Karpas-422 (cell line): ENCODE results near the gene TMEM108. TPM values are rescaled to one million over a fixed set of nuclear protein-coding genes. Genes with fewer than 3 reads are reported as not detected.

ENCODE experiments used
- DNase-seq: peaks from one replicate; pipeline ENCODE4 v3.0.0-alpha.2; 2015
- H2AFZ ChIP-seq: fragments of 200-600 bp; sonication (generic); 2 replicates; pipeline ENCODE4 v1.6.1; 2014; ENCODE audit warnings: antibody characterized with exemption, low read length, mixed read lengths
- H3K27ac ChIP-seq: fragments of 200-600 bp; sonication (generic); 2 replicates; pipeline ENCODE4 v1.5.1; 2014; ENCODE audit warnings: mild to moderate bottlenecking, low read length, moderate library complexity
- H3K27me3 ChIP-seq: fragments of 200-600 bp; sonication (generic); 2 replicates; pipeline ENCODE4 v1.6.1; 2014; ENCODE audit warnings: low read length, mixed read lengths
- H3K36me3 ChIP-seq: fragments of 200-600 bp; sonication (generic); 2 replicates; pipeline ENCODE4 v1.6.1; 2014; ENCODE audit warnings: low read length, mixed read lengths; ENCODE audit not compliant: insufficient read depth
- H3K4me1 ChIP-seq: fragments of 200-600 bp; sonication (generic); 2 replicates; pipeline ENCODE4 v1.6.1; 2014; ENCODE audit warnings: mild to moderate bottlenecking, low read length, mixed read lengths
- H3K4me2 ChIP-seq: fragments of 200-600 bp; sonication (generic); 2 replicates; pipeline ENCODE4 v1.6.1; 2014; ENCODE audit warnings: low read length, low read depth, mild to moderate bottlenecking; ENCODE audit not compliant: poor library complexity, severe bottlenecking
- H3K4me3 ChIP-seq: fragments of 200-600 bp; sonication (generic); 2 replicates; pipeline ENCODE4 v1.5.1; 2014; ENCODE audit warnings: mild to moderate bottlenecking, antibody characterized with exemption, low read length, mixed read lengths
- H3K79me2 ChIP-seq: fragments of 200-600 bp; sonication (generic); 2 replicates; pipeline ENCODE4 v1.6.1; 2014; ENCODE audit warnings: mild to moderate bottlenecking, low read length, mixed read lengths
- H3K9ac ChIP-seq: fragments of 200-600 bp; sonication (generic); 2 replicates; pipeline ENCODE4 v1.6.0; 2014; ENCODE audit warnings: low read length
- H3K9me2 ChIP-seq: fragments of 200-600 bp; sonication (generic), shearing (Covaris generic); replicated peaks from 2 replicates; pipeline ENCODE4 v1.6.0; 2014; ENCODE audit warnings: mild to moderate bottlenecking, low read length, moderate library complexity; ENCODE audit not compliant: insufficient read depth
- H3K9me3 ChIP-seq: fragments of 300-700, 200-600 bp; sonication (generic); 2 replicates; pipeline ENCODE4 v1.6.1; 2014; ENCODE audit warnings: low read length, mixed read lengths
- H4K20me1 ChIP-seq: fragments of 200-600 bp; sonication (generic); 2 replicates; pipeline ENCODE4 v1.6.1; 2014; ENCODE audit warnings: mild to moderate bottlenecking, antibody characterized with exemption, low read length, low read depth; ENCODE audit not compliant: insufficient read depth
- total RNA-seq: library from RNA; depleted of rRNA; stranded (reverse); fragments of >200 nt; shearing (Covaris generic); gene quantifications from 2 replicates; pipeline ENCODE4 v1.2.3, GENCODE V29; 2014; ENCODE audit warnings: low replicate concordance

TMEM108 gene
- total RNA-seq, 1 experiment from 2014 or later, result not detected

- Histone ChIP-seq H4K20me1 (no peaks in the 10 kb centered on the region), H3K4me1 (no peaks in the 10 kb centered on the region), H3K4me2 (no peak overlapping the region), H3K9ac (no peak overlapping the region), H3K9me3 (no peaks in the 10 kb centered on the region), H3K36me3 (no peaks in the 10 kb centered on the region), H3K4me3 (no peak overlapping the region), H3K79me2 (no peaks in the 10 kb centered on the region), H2AFZ (no peak overlapping the region), H3K27me3 (no peaks in the 10 kb centered on the region), H3K9me2 (no peaks in the 10 kb centered on the region), H3K27ac (no peak overlapping the region)
- DNase-seq, result no peak
Measured at GRCh38 chr3:133058831-133059230, 20.6 kb downstream of the TMEM108 start.

DNA sequence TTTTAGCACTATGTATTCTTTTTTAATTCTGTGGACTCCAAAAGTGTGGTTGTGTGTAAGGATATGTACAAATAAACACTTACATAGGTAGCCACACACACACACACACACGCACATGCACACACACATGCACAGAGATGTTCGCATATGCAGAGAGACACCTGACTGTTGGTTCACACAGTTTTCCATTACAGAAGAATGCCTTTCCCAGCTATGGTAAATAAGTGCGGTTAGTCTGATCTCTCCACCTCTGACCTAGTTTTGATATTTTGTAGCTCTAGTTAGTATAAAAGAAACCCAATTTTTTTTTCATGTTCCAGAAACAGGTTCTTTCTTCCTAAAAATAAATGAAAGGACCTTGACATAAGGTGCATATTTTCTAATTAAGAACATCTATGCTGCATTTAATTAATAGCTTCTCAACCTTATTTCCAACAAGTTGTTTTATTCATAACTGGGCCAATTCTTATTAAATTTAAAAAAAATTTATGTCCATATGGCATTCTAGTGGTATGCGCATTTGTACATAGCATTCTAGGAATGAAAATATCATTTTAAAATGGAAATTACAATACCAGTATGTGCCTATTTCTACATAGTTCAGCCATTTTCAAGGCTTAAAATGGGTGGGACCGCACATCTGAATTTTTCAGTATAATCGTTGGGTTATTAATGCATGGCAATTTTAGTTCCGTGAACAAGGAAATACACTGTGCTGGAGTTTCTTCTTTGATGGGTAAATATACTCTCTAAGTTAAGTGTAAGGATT, 27.2 kb downstream of the TMEM108 start:
- no peaks in the 10 kb centered on the region for H4K20me1 ChIP-seq
- no peak overlapping the region for H3K27ac ChIP-seq
- H3K27me3 ChIP-seq, result no peaks in the 10 kb centered on the region

GRCh38 chr3:133066026-133066425, 27.8 kb downstream of the TMEM108 start:
- no peaks in the 10 kb centered on the region for H3K27me3 ChIP-seq
- no peak overlapping the region for H3K9ac ChIP-seq
- no peaks in the 10 kb centered on the region for H3K79me2 ChIP-seq
- no peaks in the 10 kb centered on the region for H3K4me1 ChIP-seq
- DNase-seq, result no peak
- H4K20me1 ChIP-seq, result no peaks in the 10 kb centered on the region
- H3K4me2 ChIP-seq, result no peak overlapping the region
- no peaks in the 10 kb centered on the region for H3K36me3 ChIP-seq
- no peaks in the 10 kb centered on the region for H3K9me2 ChIP-seq
- no peaks in the 10 kb centered on the region for H3K9me3 ChIP-seq
- no peak overlapping the region for H2AFZ ChIP-seq
- H3K4me3 ChIP-seq, result no peak overlapping the region
- no peak overlapping the region for H3K27ac ChIP-seq

More for the DNA sequence above, 27.2 kb downstream of the TMEM108 start:
- no peaks in the 10 kb centered on the region for H3K79me2 ChIP-seq
- H3K9me3 ChIP-seq, result no peaks in the 10 kb centered on the region
- H3K36me3 ChIP-seq, result no peaks in the 10 kb centered on the region
- no peak overlapping the region for H2AFZ ChIP-seq
- no peaks in the 10 kb centered on the region for H3K4me1 ChIP-seq
- no peak for DNase-seq
- H3K4me3 ChIP-seq, result no peak overlapping the region
- no peaks in the 10 kb centered on the region for H3K9me2 ChIP-seq
- no peak overlapping the region for H3K9ac ChIP-seq
- H3K4me2 ChIP-seq, result no peak overlapping the region

DNA sequence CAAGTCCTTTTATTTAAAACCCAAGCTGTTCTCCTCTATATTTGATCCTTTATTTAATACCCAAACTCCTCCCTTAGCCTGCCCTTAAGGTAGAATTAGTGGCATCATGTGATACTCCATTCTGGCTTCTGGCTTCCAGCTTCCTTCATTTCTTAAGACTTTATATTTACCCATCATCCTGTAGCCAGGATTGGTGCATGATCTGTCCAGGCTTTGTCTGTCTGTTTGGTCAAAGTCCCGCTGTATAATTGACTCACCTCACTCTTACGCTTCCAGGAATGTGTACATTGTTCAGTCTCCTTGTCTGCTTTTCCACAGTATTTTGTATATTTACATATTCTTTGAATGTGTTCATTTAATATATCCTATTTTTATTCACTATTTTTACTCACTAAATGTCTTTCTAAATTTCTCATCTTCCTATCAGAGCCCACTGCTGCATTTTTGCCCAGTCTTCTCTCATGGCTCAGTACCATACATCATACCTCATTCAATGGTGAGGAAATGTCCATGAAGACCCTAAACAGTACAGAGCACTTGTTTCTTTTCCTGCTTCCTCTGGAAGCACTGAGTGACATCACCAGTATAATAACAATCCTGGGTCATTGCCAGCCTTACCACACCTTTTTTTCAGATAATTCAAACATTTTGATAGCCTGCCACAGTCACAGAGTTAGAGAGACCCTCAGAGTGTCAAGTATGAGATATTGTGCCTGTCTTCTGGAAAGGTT, 31.5 kb downstream of the TMEM108 start:
- Histone ChIP-seq H3K9me3 (no peaks in the 10 kb centered on the region), H3K36me3 (no peaks in the 10 kb centered on the region), H3K9me2 (no peaks in the 10 kb centered on the region), H2AFZ (no peak overlapping the region), H3K4me2 (no peak overlapping the region), H3K79me2 (no peaks in the 10 kb centered on the region), H3K27me3 (no peaks in the 10 kb centered on the region), H3K9ac (no peak overlapping the region), H3K4me3 (no peak overlapping the region), H3K4me1 (no peaks in the 10 kb centered on the region), H3K27ac (no peak overlapping the region), H4K20me1 (no peaks in the 10 kb centered on the region)
- DNase-seq, result no peak

- Histone ChIP-seq H3K9me3 (no peaks in the 10 kb centered on the region), H3K27ac (no peak overlapping the region), H3K27me3 (no peaks in the 10 kb centered on the region), H3K9me2 (no peaks in the 10 kb centered on the region), H2AFZ (no peak overlapping the region), H3K79me2 (no peaks in the 10 kb centered on the region), H3K4me3 (no peak overlapping the region), H4K20me1 (no peaks in the 10 kb centered on the region), H3K4me2 (no peak overlapping the region), H3K4me1 (no peaks in the 10 kb centered on the region), H3K9ac (no peak overlapping the region), H3K36me3 (no peaks in the 10 kb centered on the region)
- no peak for DNase-seq
Measured at GRCh38 chr3:133074977-133075376, 36.8 kb downstream of the TMEM108 start.

DNA sequence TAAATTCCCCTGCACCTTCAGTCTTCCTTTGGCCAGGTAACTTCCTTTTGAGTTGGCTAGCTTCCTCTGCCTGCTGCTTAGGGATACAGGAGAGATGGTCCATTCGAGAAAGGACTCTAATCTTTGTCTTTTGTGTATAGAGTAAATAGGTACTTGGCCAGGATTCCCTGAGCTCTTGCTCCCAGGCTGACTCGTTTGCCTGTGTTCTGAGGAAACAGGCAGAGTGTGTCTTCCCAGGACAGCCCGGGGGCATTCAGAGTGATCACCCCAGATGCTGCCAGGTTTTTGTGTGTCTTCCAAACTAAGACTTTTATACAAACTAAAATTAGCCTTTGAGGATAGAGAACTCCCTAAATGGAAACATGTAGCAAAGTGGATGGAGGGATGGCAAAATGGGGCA, 39.5 kb downstream of the TMEM108 start:
- Histone ChIP-seq H3K4me3 (no peak overlapping the region), H2AFZ (no peak overlapping the region), H3K79me2 (no peaks in the 10 kb centered on the region), H4K20me1 (no peaks in the 10 kb centered on the region), H3K36me3 (no peaks in the 10 kb centered on the region), H3K27ac (no peak overlapping the region), H3K4me1 (no peaks in the 10 kb centered on the region), H3K9me3 (no peaks in the 10 kb centered on the region), H3K27me3 (no peaks in the 10 kb centered on the region), H3K4me2 (no peak overlapping the region), H3K9me2 (no peaks in the 10 kb centered on the region; the same call in 1 of the 2 replicates), H3K9ac (no peak overlapping the region)
- no peak for DNase-seq

- Histone ChIP-seq H3K36me3 (no peaks in the 10 kb centered on the region), H3K4me1 (no peaks in the 10 kb centered on the region), H3K9me3 (no peaks in the 10 kb centered on the region), H3K27ac (no peak overlapping the region), H4K20me1 (no peaks in the 10 kb centered on the region), H3K4me3 (no peak overlapping the region), H3K79me2 (no peaks in the 10 kb centered on the region), H3K9ac (no peak overlapping the region), H3K4me2 (no peak overlapping the region), H2AFZ (no peak overlapping the region), H3K27me3 (no peaks in the 10 kb centered on the region), H3K9me2 (no peaks in the 10 kb centered on the region; the same call in 1 of the 2 replicates)
- no peak for DNase-seq
Measured at GRCh38 chr3:133079621-133080020, 41.4 kb downstream of the TMEM108 start.

GRCh38 chr3:133081016-133081415, 42.8 kb downstream of the TMEM108 start:
- DNase-seq, result no peak
- H3K9ac ChIP-seq, result no peak overlapping the region
- no peaks in the 10 kb centered on the region for H3K79me2 ChIP-seq
- no peaks in the 10 kb centered on the region for H4K20me1 ChIP-seq
- H3K27ac ChIP-seq, result no peak overlapping the region
- H2AFZ ChIP-seq, result no peak overlapping the region
- H3K9me2 ChIP-seq, result no peaks in the 10 kb centered on the region; the same call in 1 of the 2 replicates
- no peak overlapping the region for H3K4me3 ChIP-seq
- H3K36me3 ChIP-seq, result no peaks in the 10 kb centered on the region
- no peak overlapping the region for H3K4me2 ChIP-seq
- H3K27me3 ChIP-seq, result no peaks in the 10 kb centered on the region
- no peaks in the 10 kb centered on the region for H3K4me1 ChIP-seq
- no peaks in the 10 kb centered on the region for H3K9me3 ChIP-seq
